Measurements from ENCODE around the gene PRSS33. TPM values are rescaled to one million over a fixed set of nuclear protein-coding genes. Genes with fewer than 3 reads are reported as not detected.

Gene PRSS33
- total RNA-seq, 1 experiment from 2014 or later = not detected

GRCh38 chr16:2829501-2830354 is 42.4 kb upstream of the PRSS33 start, which contains the start of gene ZG16B:
Gene ZG16B (plus strand): TSS chr16:2830303. CDS start chr16:2830442, 139 bp downstream.
- DNase-seq = no peak
- Histone ChIP-seq H3K4me2 (ENCODE audit: low read depth, low read length, poor library complexity, severe bottlenecking) (no peak within 1 kb of the TSS), H3K4me3 (ENCODE audit: low read length) (no peak within 1 kb of the TSS), H3K36me3 (ENCODE audit: insufficient read depth, low read length) (no peaks in the 10 kb centered on the region), H4K20me1 (ENCODE audit: insufficient read depth, low read depth, low read length) (no peaks in the 10 kb centered on the region), H3K9me2 (replicated peaks; ENCODE audit: insufficient read depth, low read length) (no peaks in the 10 kb centered on the region), H3K9me3 (ENCODE audit: low read length) (no peaks in the 10 kb centered on the region), H3K4me1 (ENCODE audit: low read length) (no peaks in the 10 kb centered on the region), H3K27me3 (ENCODE audit: low read length) (no peaks in the 10 kb centered on the region), H3K79me2 (ENCODE audit: low read length) (no peaks in the 10 kb centered on the region), H3K27ac (ENCODE audit: low read length) (no peak within 1 kb of the TSS), H3K9ac (ENCODE audit: low read length) (no peak within 1 kb of the TSS), H2AFZ (ENCODE audit: low read length) (no peak within 1 kb of the TSS)

GRCh38 chr16:2828876-2829430 is 41.6 kb upstream of the PRSS33 start:
- H3K4me1 ChIP-seq (ENCODE audit: low read length) = no peaks in the 10 kb centered on the region
- H3K79me2 ChIP-seq (ENCODE audit: low read length) = no peaks in the 10 kb centered on the region
- no peaks in the 10 kb centered on the region for H3K36me3 ChIP-seq (ENCODE audit: insufficient read depth, low read length)
- H3K27me3 ChIP-seq (ENCODE audit: low read length) = no peaks in the 10 kb centered on the region
- no peaks in the 10 kb centered on the region for H3K9me2 ChIP-seq (replicated peaks; ENCODE audit: insufficient read depth, low read length)
- no peak overlapping the region for H3K27ac ChIP-seq (ENCODE audit: low read length)
- no peak overlapping the region for H3K4me2 ChIP-seq (ENCODE audit: low read depth, low read length, poor library complexity, severe bottlenecking)
- H3K9ac ChIP-seq (ENCODE audit: low read length) = no peak overlapping the region
- no peaks in the 10 kb centered on the region for H4K20me1 ChIP-seq (ENCODE audit: insufficient read depth, low read depth, low read length)
- H2AFZ ChIP-seq (ENCODE audit: low read length) = no peak overlapping the region
- no peak overlapping the region for H3K4me3 ChIP-seq (ENCODE audit: low read length)
- no peaks in the 10 kb centered on the region for H3K9me3 ChIP-seq (ENCODE audit: low read length)
- no peak for DNase-seq

- H3K27ac ChIP-seq (ENCODE audit: low read length) = no peak overlapping the region
- no peaks in the 10 kb centered on the region for H3K9me3 ChIP-seq (ENCODE audit: low read length)
- no peaks in the 10 kb centered on the region for H3K9me2 ChIP-seq (replicated peaks; ENCODE audit: insufficient read depth, low read length)
- no peak overlapping the region for H3K9ac ChIP-seq (ENCODE audit: low read length)
- no peaks in the 10 kb centered on the region for H3K4me1 ChIP-seq (ENCODE audit: low read length)
- no peaks in the 10 kb centered on the region for H3K27me3 ChIP-seq (ENCODE audit: low read length)
- no peak overlapping the region for H3K4me3 ChIP-seq (ENCODE audit: low read length)
- H3K36me3 ChIP-seq (ENCODE audit: insufficient read depth, low read length) = no peaks in the 10 kb centered on the region
- no peak overlapping the region for H2AFZ ChIP-seq (ENCODE audit: low read length)
- no peaks in the 10 kb centered on the region for H4K20me1 ChIP-seq (ENCODE audit: insufficient read depth, low read depth, low read length)
- H3K79me2 ChIP-seq (ENCODE audit: low read length) = no peaks in the 10 kb centered on the region
- no peak overlapping the region for H3K4me2 ChIP-seq (ENCODE audit: low read depth, low read length, poor library complexity, severe bottlenecking)
- DNase-seq = no peak
Measured at GRCh38 chr16:2828521-2828840, 41.1 kb upstream of the PRSS33 start.

- Histone ChIP-seq H3K36me3 (ENCODE audit: insufficient read depth, low read length) (no peaks in the 10 kb centered on the region), H3K4me1 (ENCODE audit: low read length) (no peaks in the 10 kb centered on the region), H3K79me2 (ENCODE audit: low read length) (no peaks in the 10 kb centered on the region), H3K27me3 (ENCODE audit: low read length) (no peaks in the 10 kb centered on the region), H3K4me2 (ENCODE audit: low read depth, low read length, poor library complexity, severe bottlenecking) (no peak overlapping the region), H3K9me3 (ENCODE audit: low read length) (no peaks in the 10 kb centered on the region), H3K27ac (ENCODE audit: low read length) (no peak overlapping the region), H2AFZ (ENCODE audit: low read length) (no peak overlapping the region), H3K4me3 (ENCODE audit: low read length) (no peak overlapping the region), H4K20me1 (ENCODE audit: insufficient read depth, low read depth, low read length) (no peaks in the 10 kb centered on the region), H3K9me2 (replicated peaks; ENCODE audit: insufficient read depth, low read length) (no peaks in the 10 kb centered on the region), H3K9ac (ENCODE audit: low read length) (no peak overlapping the region)
- no peak for DNase-seq
Measured at GRCh38 chr16:2827831-2828520, 40.6 kb upstream of the PRSS33 start.

GRCh38 chr16:2827374-2827791 is 40.0 kb upstream of the PRSS33 start:
- Histone ChIP-seq H2AFZ (ENCODE audit: low read length) (no peak overlapping the region), H3K36me3 (ENCODE audit: insufficient read depth, low read length) (no peaks in the 10 kb centered on the region), H3K27me3 (ENCODE audit: low read length) (no peaks in the 10 kb centered on the region), H3K9me3 (ENCODE audit: low read length) (no peaks in the 10 kb centered on the region), H3K4me1 (ENCODE audit: low read length) (no peaks in the 10 kb centered on the region), H4K20me1 (ENCODE audit: insufficient read depth, low read depth, low read length) (no peaks in the 10 kb centered on the region), H3K27ac (ENCODE audit: low read length) (no peak overlapping the region), H3K4me3 (ENCODE audit: low read length) (no peak overlapping the region), H3K9ac (ENCODE audit: low read length) (no peak overlapping the region), H3K79me2 (ENCODE audit: low read length) (no peaks in the 10 kb centered on the region), H3K4me2 (ENCODE audit: low read depth, low read length, poor library complexity, severe bottlenecking) (no peak overlapping the region), H3K9me2 (replicated peaks; ENCODE audit: insufficient read depth, low read length) (no peaks in the 10 kb centered on the region)
- DNase-seq = no peak

- no peaks in the 10 kb centered on the region for H3K4me1 ChIP-seq (ENCODE audit: low read length)
- no peak for DNase-seq
- no peaks in the 10 kb centered on the region for H3K36me3 ChIP-seq (ENCODE audit: insufficient read depth, low read length)
- no peaks in the 10 kb centered on the region for H3K9me3 ChIP-seq (ENCODE audit: low read length)
- no peak overlapping the region for H3K4me3 ChIP-seq (ENCODE audit: low read length)
- H3K9me2 ChIP-seq (replicated peaks; ENCODE audit: insufficient read depth, low read length) = no peaks in the 10 kb centered on the region
- H4K20me1 ChIP-seq (ENCODE audit: insufficient read depth, low read depth, low read length) = no peaks in the 10 kb centered on the region
- no peak overlapping the region for H3K27ac ChIP-seq (ENCODE audit: low read length)
- H3K79me2 ChIP-seq (ENCODE audit: low read length) = no peaks in the 10 kb centered on the region
- H3K9ac ChIP-seq (ENCODE audit: low read length) = no peak overlapping the region
- no peaks in the 10 kb centered on the region for H3K27me3 ChIP-seq (ENCODE audit: low read length)
- no peak overlapping the region for H2AFZ ChIP-seq (ENCODE audit: low read length)
- no peak overlapping the region for H3K4me2 ChIP-seq (ENCODE audit: low read depth, low read length, poor library complexity, severe bottlenecking)
Measured at GRCh38 chr16:2826591-2827373, 39.4 kb upstream of the PRSS33 start.

DNA sequence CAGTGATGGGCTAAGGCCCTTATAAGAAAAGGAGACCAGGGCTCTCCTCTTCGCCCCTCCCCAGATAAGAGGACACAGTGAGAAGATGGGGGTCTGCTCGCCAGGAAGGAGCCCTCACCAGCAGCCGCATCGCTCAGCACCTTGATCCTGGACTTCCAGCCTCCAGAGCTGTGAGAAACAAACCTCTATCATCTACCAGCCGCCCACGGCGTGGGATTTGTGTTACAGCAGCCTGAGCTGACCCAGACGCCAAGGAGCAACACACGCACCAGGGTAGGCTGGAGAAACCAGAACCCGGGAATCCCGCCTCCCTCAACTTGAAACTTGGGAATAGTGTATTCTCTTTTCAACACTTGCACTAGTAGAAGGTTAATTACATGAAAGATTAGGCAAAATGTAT is 38.5 kb upstream of the PRSS33 start:
- H4K20me1 ChIP-seq (ENCODE audit: insufficient read depth, low read depth, low read length) = no peaks in the 10 kb centered on the region
- no peaks in the 10 kb centered on the region for H3K9me3 ChIP-seq (ENCODE audit: low read length)
- H3K27me3 ChIP-seq (ENCODE audit: low read length) = no peaks in the 10 kb centered on the region
- H3K4me2 ChIP-seq (ENCODE audit: low read depth, low read length, poor library complexity, severe bottlenecking) = no peak overlapping the region
- H3K79me2 ChIP-seq (ENCODE audit: low read length) = no peaks in the 10 kb centered on the region
- H3K27ac ChIP-seq (ENCODE audit: low read length) = no peak overlapping the region
- no peak for DNase-seq
- H3K9ac ChIP-seq (ENCODE audit: low read length) = no peak overlapping the region
- no peaks in the 10 kb centered on the region for H3K9me2 ChIP-seq (replicated peaks; ENCODE audit: insufficient read depth, low read length)
- no peak overlapping the region for H2AFZ ChIP-seq (ENCODE audit: low read length)
- no peak overlapping the region for H3K4me3 ChIP-seq (ENCODE audit: low read length)
- no peaks in the 10 kb centered on the region for H3K36me3 ChIP-seq (ENCODE audit: insufficient read depth, low read length)
- no peaks in the 10 kb centered on the region for H3K4me1 ChIP-seq (ENCODE audit: low read length)
